Tibial nerve (tissue), 4 donors: ENCODE data around the gene DOK5. TPM values are rescaled to one million over a fixed set of nuclear protein-coding genes. Genes with fewer than 3 reads are reported as not detected.
A peak's percentile ranks its signal among the peaks of the same experiment; 100 is the strongest.

Experiments
- DNase-seq, 2 donors: peaks; one replicate each; pipeline ENCODE4 v3.0.0-alpha.2; 2019; ENCODE audit warnings: low spot score in 2 of 2
- H3K27ac ChIP-seq, 4 donors: fragments of 200-600 bp; sonication (generic) in 3 of 4; one replicate each; pipeline ENCODE4 v1.5.1; 2017 to 2019; ENCODE audit warnings: mild to moderate bottlenecking in 1 of 4
- H3K27me3 ChIP-seq, 2 donors: fragments of 200-600 bp; sonication (generic) in 1 of 2; one replicate each; pipeline versions ENCODE4 v1.5.1 to v1.6.0; 2017 to 2019
- H3K36me3 ChIP-seq, 3 donors: fragments of 200-600 bp; sonication (generic); one replicate each; pipeline ENCODE4 v1.5.1; 2018 to 2019
- H3K4me1 ChIP-seq, 4 donors: fragments of 200-600 bp; sonication (generic) in 3 of 4; one replicate each; pipeline ENCODE4 v1.5.1; 2017 to 2019
- H3K4me3 ChIP-seq, 4 donors: fragments of 200-600 bp; sonication (generic) in 3 of 4; one replicate each; pipeline ENCODE4 v1.5.1; 2017 to 2019; ENCODE audit warnings: mild to moderate bottlenecking in 1 of 4, moderate library complexity in 1 of 4
- H3K9me3 ChIP-seq, 4 donors: fragments of 200-600 bp; sonication (generic) in 3 of 4; one replicate each; pipeline ENCODE4 v1.5.1; 2017 to 2019
- CTCF ChIP-seq, 5 experiments: fragments of 200-600 bp in 3 of 5; fragments of 450-650 bp in 2 of 5; sonication (generic) in 3 of 5; IDR thresholded peaks; one replicate each; pipeline ENCODE4 v1.5.1; 2016 to 2019; ENCODE audit warnings: antibody characterized with exemption in 5 of 5, mild to moderate bottlenecking in 3 of 5, moderate library complexity in 2 of 5
- EP300 ChIP-seq, 2 donors: sonication (generic); formaldehyde crosslinking; IDR thresholded peaks; one replicate each; pipeline ENCODE4 v1.6.1; 2017; ENCODE audit warnings: antibody characterized with exemption in 2 of 2, mild to moderate bottlenecking in 1 of 2
- POLR2A ChIP-seq, 2 donors: fragments of 450-650 bp; IDR thresholded peaks; one replicate each; pipeline ENCODE4 v1.6.1; 2017; ENCODE audit warnings: antibody characterized with exemption in 2 of 2, mild to moderate bottlenecking in 2 of 2, moderate library complexity in 2 of 2
- WGBS, 2 donors: methylation state at CpG; one replicate each; pipeline ENCODE4 v1.1.5; 2018; 5-methylcytosine and 5-hydroxymethylcytosine counted together
- total RNA-seq, 4 donors: library from RNA; depleted of rRNA; stranded (reverse); fragments of >200 nt; gene quantifications; one replicate each; pipeline ENCODE4 v1.1.0, GENCODE V29; 2016

DOK5 gene
- total RNA-seq, 4 donors from 2014 or later = 5.3 to 11.3 (median 7.5) TPM

- Histone ChIP-seq H3K27ac (no peak overlapping the region), H3K27me3 (no peaks in the 10 kb centered on the region), H3K36me3 (no peaks in the 10 kb centered on the region), H3K4me1 (peaks cover 0 to 11% (median 0%) of the 10 kb centered on the region in 4 donors), H3K4me3 (no peak overlapping the region), H3K9me3 (no peaks in the 10 kb centered on the region)
- TF ChIP-seq EP300 (IDR thresholded peaks at IDR 0.05) (no peak), POLR2A (IDR thresholded peaks at IDR 0.05) (no peak), CTCF (IDR thresholded peaks at IDR 0.05) (no peak)
- no peak for DNase-seq
- WGBS, 2 donors = 53 to 76% methylated on average over 4 of the region's 4 CpGs
Measured at GRCh38 chr20:54643761-54644160, 168.4 kb downstream of the DOK5 start.

- no peak overlapping the region for H3K4me3 ChIP-seq
- no peaks in the 10 kb centered on the region for H3K27me3 ChIP-seq
- no peak for DNase-seq
- H3K4me1 ChIP-seq = peaks cover 0 to 19% (median 5%) of the 10 kb centered on the region in 4 donors
- H3K36me3 ChIP-seq = no peaks in the 10 kb centered on the region
- 69 to 73% methylated on average over 8 of the region's 8 CpGs for WGBS, 2 donors
- TF ChIP-seq POLR2A (IDR thresholded peaks at IDR 0.05) (no peak), CTCF (IDR thresholded peaks at IDR 0.05) (no peak), EP300 (IDR thresholded peaks at IDR 0.05) (no peak)
- no peaks in the 10 kb centered on the region for H3K9me3 ChIP-seq
- H3K27ac ChIP-seq = no peak overlapping the region
Measured at GRCh38 chr20:54645445-54646155, 170.2 kb downstream of the DOK5 start.

- Histone ChIP-seq H3K27ac (no peak overlapping the region), H3K4me3 (no peak overlapping the region), H3K4me1 (peaks cover 0 to 19% (median 5%) of the 10 kb centered on the region in 4 donors), H3K36me3 (no peaks in the 10 kb centered on the region), H3K27me3 (no peaks in the 10 kb centered on the region), H3K9me3 (no peaks in the 10 kb centered on the region)
- TF ChIP-seq CTCF (IDR thresholded peaks at IDR 0.05) = no peak
- no peak for TF ChIP-seq EP300 (IDR thresholded peaks at IDR 0.05)
- TF ChIP-seq POLR2A (IDR thresholded peaks at IDR 0.05) = no peak
- DNase-seq = no peak
- 70 to 82% methylated on average over 4 of the region's 4 CpGs for WGBS, 2 donors
Measured at GRCh38 chr20:54646156-54646517, 170.7 kb downstream of the DOK5 start.

GRCh38 chr20:54648421-54649142 is 173.2 kb downstream of the DOK5 start:
- no peak for TF ChIP-seq EP300 (IDR thresholded peaks at IDR 0.05)
- TF ChIP-seq CTCF (IDR thresholded peaks at IDR 0.05) = no peak
- TF ChIP-seq POLR2A (IDR thresholded peaks at IDR 0.05) = no peak
- peaks cover 0 to 10% (median 4%) of the 10 kb centered on the region in 4 donors for H3K4me1 ChIP-seq
- WGBS, 2 donors = 76 to 83% methylated on average over 9 of the region's 9 CpGs
- no peak for DNase-seq
- no peak overlapping the region for H3K4me3 ChIP-seq
- H3K36me3 ChIP-seq = no peaks in the 10 kb centered on the region
- H3K27me3 ChIP-seq = no peaks in the 10 kb centered on the region
- no peaks in the 10 kb centered on the region for H3K9me3 ChIP-seq
- H3K27ac ChIP-seq = no peak overlapping the region

- H3K27me3 ChIP-seq = no peaks in the 10 kb centered on the region
- H3K4me3 ChIP-seq = no peak overlapping the region
- H3K27ac ChIP-seq = no peak overlapping the region
- peak; percentile 77 to 89 for DNase-seq
- H3K9me3 ChIP-seq = no peaks in the 10 kb centered on the region
- 13 to 15% methylated on average over 8 of the region's 8 CpGs for WGBS, 2 donors
- H3K36me3 ChIP-seq = no peaks in the 10 kb centered on the region
- H3K4me1 ChIP-seq = peaks cover 0 to 10% (median 4%) of the 10 kb centered on the region in 4 donors
- no peak for TF ChIP-seq EP300 (IDR thresholded peaks at IDR 0.05)
- TF ChIP-seq CTCF (IDR thresholded peaks at IDR 0.05) = peak; percentile 58 to 78 (median 70)
- no peak for TF ChIP-seq POLR2A (IDR thresholded peaks at IDR 0.05)
Measured at GRCh38 chr20:54649511-54649962, 174.1 kb downstream of the DOK5 start.
